Stimulated activated CD4-positive, alpha-beta T cell treated with anti-CD3 and anti-CD28 coated beads, TNF-alpha, amount 100 ng/mL, for 1 hour (primary cell): Measurements from ENCODE around the gene FIGNL1.

Source experiments
- DNase-seq, 3 donors: peaks; one replicate each; pipeline ENCODE4 v3.0.0-alpha.2; 2020; ENCODE audit warnings: low read depth in 3 of 3, low spot score in 1 of 3

The FIGNL1 gene, protein sequence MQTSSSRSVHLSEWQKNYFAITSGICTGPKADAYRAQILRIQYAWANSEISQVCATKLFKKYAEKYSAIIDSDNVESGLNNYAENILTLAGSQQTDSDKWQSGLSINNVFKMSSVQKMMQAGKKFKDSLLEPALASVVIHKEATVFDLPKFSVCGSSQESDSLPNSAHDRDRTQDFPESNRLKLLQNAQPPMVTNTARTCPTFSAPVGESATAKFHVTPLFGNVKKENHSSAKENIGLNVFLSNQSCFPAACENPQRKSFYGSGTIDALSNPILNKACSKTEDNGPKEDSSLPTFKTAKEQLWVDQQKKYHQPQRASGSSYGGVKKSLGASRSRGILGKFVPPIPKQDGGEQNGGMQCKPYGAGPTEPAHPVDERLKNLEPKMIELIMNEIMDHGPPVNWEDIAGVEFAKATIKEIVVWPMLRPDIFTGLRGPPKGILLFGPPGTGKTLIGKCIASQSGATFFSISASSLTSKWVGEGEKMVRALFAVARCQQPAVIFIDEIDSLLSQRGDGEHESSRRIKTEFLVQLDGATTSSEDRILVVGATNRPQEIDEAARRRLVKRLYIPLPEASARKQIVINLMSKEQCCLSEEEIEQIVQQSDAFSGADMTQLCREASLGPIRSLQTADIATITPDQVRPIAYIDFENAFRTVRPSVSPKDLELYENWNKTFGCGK

DNA sequence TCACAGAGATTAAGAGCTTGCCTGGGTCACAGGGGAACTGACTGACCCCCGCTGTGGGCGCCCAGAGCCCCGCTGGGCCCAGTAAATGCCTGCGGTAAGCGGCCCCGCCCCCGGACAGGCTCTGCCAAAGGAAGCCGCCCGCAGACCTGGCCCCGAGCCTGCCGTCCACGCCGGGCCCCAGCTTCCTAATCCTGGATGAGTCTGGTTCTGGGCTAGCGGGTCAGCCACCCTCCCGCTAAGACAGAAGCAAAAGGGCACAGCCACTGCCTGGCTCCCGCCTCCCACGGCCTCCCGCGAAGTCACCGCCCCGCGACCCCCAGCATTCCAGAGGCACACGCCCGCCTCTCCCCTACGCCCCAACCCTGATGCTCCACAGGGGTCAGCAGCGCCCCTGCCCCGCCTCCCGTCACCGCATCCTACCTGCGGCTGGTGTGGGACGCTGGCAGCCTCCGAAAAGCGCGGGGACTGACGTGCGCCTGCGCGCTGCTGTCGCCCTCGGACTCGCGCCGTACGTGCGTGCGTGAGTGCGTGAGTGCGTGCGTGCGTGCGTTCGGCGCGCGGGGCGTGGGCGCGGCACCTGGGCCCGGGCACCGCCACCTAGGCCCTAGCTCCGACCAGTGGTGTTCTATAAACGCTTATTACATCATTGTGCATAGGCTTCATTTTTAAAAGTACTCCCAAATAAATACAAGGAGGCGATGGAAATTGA, at the start of gene FIGNL1:
Gene FIGNL1 (minus strand): TSS at position 470 of the 709 bp plus-strand sequence. CDS start 3,063 bp downstream, outside the sequence.
- peak; percentile 35 to 76 (median 53) for DNase-seq

DNA sequence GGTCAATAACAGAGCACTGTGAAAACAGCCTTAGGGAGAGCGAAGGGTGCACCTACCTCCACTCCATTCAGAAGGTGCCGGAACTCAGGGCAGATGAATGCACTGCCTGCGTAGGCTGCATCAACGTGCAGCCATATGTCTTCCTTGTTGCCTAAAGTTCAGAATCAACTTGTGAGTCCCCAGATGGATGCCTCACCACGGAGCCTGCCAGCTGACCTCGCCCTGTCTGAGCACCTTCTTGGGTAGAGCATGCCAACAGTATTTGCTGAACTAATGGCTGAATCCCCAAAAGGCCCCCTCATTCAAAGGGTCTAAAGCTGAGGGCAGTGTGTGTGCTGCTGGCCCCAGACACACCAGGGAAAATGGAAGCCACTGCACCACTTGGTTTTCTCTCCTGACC, 48.9 kb upstream of the FIGNL1 start:
- no peak for DNase-seq

DNA sequence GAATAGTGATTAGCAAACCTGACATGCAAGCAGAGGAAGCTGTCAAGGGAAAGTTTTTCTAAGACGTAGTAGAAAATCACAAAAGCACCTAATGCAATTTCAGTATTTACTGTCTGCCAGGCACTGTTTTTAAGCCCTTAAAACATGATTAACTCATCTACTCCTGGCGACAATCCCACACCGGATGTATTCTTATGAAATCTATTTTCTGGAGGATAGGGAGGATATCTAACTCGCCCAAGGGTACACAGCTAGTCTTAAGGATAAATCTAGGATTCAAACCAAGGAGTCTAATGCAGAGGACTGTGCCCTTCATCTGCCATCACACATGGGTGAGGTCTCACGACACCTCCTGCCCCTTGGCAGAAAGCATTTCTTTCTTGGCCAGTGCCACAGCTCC, 47.8 kb upstream of the FIGNL1 start:
- no peak for DNase-seq

DNA sequence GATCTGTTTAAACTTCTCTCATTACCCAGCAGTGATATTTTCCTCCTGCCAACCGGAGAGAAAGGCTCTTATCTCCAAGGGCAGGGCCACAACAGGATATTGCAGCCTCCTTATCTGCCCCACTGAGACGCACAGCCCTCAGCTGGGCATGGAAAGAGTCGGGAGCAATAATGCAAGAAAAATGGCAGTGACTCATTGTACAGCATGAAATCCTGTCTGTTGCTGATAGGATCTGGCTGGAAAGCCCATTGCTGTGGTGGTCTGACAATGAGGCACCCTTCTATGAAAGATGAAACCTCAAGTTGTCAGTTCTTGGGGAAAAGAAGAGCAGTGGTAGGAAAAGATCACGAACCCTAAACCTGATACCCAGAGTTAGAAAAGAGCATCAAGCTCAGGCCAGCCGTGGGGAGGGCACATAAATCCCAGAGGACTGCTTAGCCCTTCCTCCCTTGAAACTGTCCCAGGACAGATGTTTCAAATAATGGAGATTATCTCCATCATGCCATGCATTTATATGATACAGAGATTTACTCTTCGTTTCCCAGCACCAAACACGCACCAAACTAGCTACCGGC, 47.0 kb upstream of the FIGNL1 start:
- no peak for DNase-seq

DNA sequence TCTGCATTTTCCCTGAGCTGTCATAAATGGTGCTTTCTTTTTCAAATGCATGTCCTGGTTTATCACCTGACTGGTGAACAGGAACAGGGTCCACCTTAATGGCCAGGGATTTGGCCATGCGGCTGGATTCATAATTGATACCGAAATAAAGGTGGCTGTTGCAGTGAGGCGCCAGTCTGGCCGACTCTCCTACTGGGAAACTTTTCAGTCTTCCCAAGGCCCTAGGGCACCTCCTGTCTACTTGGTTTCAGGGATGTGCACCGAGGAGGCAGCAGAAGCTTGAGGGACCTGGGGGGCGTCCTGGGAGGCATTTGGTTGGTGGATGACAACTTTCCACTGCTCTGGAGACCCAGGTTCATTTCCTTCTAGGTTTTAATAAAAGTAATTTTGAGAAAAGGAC, 46.4 kb upstream of the FIGNL1 start:
- no peak for DNase-seq

DNA sequence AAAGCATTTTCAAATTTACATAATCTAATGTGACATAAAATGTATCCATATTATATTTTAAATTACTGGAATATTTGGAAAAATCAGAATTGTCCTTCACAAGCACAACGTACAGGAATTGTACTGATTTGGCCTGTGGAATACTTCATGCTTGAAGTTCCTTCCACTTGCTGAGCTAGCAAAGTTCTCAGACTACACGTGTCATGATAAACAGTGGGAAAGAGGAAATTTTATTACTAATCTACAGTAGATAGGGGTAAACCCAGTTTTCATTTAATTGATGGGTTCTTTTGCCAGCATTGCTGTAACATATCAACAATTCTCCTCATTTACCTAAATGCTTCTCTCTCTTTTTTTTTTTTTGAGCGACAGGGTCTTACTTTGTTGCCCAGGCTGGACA, 45.6 kb upstream of the FIGNL1 start:
- DNase-seq, result no peak

DNA sequence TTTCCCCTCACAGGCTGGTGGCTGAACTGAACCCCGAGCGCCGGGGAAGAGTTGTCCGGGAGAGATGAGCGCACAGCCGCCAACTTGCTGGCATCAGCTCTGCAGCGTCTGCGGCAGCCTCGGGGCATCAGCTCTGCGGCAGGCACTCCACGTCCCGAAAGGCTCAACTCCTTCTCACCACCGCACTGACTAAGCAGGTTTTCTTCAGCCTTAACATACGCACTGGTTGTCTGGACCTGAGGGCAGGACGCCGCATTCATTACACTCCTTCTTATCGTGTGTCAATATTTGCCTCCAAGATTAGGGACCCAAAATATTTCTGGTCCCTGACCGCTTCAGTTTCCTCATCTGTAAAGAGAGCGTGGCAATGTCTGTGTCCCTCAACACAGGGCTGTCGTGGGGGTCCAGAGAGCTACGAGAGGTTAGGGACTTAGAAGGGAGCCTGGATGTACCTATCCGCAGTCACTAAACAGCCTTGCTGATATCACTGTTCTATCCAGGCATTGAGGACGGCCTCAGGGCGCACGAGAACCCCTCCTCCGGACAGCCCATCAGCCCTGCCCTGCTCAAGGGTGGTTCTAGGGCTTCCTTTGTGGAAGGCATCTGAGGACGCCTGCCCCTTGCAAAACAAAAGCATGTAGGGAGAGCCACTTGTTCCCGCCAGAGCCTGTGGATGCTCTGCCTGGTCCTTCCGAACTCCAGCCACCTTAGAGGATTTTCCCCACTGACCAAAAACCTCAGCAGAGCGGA, 42.8 kb upstream of the FIGNL1 start:
- no peak for DNase-seq

DNA sequence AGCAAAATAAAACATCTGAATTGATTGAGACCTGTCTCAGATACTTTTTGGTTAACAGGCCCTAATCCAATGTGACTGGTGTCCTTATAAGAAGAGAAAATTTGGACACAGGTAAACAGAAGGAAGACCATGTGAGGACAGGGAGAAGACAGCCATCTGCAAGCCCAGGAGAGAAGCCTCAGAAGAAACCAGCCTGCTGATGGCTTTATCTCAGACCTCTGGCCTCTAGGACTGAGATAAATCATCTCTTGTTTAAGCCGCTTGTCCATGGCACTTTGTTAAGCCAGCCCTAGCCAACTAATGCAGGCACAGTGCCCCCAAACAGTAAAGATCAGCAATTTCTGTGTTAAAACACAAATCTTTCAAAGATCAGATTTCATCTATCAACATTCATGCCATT, 41.8 kb upstream of the FIGNL1 start:
- DNase-seq, result no peak

DNA sequence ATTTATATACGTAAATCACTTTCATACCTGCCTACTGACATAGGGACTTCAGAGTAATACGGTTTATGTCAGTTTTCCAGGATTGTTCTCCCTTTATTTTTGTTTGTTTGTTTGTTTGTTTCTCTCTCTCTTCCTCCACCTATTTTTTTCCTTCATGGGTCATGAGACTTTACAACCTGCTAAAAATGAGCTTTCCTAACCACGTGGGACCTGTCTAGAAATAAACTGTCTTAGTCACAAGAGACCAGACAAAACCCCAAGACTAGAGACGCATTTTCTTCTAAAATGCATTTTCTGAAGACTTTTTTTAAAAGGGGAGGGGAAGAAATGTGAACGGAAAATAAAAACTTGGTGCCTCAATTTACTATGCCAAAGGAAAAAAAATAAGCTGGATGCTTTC, 41.1 kb upstream of the FIGNL1 start:
- DNase-seq, result no peak

DNA sequence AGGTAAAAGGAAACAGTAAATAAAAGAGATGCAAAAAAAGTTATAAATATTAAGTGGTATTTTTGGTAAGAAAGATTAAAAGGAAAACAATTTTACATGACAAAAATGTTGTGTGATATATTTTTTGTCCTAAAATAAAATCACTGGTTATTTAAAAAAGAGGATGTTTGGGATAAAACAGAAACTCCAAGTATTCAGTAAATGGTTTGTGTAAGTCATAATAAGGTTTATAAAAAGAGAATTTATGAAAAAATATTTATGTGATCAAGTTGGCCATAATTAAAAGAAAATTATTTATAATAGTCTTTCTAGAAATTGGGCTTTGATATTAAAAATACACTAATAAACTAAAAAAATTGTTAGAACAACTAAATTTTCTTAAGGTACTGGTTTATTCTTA, 38.2 kb upstream of the FIGNL1 start:
- no peak for DNase-seq

DNA sequence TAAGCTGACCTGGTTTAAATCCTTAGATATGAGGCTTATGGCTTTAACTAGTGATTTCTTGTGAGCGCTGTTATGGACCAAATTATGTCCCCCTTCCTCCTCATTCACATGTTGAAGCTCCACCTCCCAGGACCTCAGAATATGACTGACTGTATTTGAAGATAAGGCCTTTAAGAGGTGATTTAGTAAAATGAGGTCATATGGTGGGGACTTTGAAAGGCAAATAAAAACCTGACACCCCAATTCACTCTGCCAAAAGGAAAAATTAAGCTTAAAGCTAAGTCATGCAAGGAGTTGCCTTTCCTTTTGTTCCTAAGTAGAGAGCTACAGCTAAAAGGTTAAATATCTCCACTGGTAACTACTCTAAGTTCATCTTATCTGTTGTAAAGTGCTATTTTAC, 36.4 kb upstream of the FIGNL1 start:
- no peak for DNase-seq

DNA sequence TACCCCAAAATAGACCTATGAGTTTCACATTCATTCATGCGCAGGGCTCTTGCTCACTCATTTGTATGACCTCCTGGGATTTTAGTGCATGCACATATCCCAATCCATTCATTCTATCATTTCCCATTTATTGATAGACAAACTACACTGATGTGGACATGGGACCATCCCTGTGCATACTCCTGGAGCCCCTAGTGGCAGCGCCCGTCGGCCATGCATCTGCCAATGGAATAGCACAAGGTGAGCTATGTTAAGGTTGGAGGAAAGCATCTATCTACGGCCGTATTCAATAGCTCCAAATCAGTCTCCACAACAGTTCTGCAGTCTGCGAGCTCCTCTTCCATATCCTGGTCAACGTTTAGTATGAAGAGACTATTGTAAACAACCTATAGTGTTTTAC, 31.7 kb upstream of the FIGNL1 start:
- no peak for DNase-seq

DNA sequence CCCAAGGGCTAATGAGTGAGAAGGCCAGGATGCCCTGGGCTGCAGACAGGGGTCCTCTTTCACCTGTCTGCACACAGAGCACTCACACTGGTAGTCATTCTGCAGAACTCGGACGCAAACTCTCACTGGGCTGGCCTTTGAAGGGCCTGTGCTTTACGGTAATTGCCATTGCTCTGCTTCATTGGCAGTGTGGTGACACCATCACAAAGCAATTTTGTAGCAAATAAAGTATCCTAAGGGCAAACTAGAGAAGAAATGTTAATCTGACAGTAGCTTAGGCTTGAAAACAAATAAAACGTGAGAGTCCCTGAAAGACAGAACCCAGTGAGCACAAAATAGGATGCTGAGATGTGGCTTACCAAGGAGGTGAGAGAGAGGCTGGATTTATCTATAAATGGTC, 30.6 kb upstream of the FIGNL1 start:
- no peak for DNase-seq

DNA sequence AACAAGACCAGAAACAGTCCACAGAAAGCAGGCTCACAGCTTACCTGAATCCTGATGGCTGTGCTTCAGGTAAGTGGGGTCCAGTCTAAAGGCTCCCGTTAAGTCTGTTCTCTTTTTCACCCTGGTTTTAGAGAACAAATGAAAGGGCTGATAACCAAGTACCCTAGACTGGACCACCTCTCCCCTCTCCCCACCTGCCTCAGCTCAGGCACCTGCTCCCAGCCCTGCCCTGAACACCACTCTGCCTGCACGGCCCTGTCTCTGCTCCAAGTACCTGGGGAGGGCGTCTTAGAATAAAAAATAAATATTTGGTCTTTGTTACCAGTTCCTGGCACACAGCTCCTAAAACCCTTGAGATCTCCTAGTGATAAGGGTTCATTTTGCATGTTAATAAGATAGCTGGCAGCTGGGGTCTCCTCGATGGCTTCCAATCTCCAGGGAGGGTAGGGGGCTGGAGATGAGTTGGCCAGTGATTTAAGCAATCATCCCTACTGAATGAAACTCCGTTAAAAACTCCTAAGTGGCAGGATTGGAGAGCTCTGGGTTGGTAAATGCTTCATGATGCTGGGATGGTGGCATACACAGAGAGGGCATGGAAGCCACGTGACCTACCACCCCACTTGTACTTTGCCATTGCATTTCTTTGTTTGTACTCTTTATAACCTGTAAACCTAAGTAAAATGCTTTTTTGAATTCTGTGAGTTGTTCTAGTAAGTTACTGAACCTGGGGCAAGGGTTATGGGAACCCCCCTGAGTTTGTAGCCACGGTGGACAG, 29.8 kb upstream of the FIGNL1 start:
- DNase-seq, result no peak

DNA sequence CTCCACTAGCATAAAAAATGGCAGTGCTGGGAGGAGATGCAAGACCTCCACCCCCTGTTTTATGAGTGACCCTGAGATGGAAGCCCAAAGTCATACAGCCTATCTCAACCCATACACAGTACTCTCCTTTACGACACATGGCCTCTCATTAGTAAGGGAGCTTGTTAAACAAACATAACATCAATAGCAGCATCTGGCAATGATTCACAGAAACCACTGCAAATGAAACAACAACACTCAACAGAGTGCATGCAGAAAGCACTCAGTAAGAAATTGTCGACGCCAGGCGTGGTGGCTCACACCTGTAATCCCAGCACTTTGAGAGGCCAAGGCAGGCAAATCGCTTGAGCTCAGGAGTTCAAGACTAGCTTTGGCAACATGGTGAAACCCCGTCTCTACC, 27.5 kb upstream of the FIGNL1 start:
- DNase-seq, result no peak

DNA sequence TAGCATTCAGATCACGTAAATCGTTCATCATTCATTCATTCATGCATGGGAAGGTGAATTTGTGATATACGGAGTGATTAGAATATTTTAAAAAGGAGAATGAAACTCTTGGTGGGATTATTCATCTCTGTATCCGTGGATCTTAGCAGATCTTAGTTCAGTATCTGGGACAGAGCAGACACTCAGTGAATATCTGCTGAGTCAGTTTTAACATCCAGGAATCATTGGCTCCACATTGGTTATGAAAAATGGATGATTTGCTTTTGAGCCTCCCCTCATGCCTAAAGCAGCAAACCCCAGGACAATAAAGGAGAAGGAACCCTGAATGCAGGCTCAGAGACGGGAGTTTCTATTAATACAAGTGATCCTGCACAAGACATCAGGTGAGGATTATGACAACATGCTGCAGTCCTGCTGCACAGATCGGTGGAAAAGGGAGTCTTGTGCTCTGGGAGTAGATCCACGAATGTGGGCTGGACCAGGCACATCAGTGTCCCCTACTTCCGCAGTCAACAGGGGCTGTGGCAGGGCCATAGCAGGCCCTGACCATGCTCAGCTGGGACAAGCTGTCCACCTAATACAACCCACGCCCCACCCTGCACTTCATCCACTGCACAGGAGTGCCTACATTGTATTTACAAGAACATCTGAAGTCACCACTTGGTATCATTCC, 26.9 kb upstream of the FIGNL1 start:
- DNase-seq, result no peak

DNA sequence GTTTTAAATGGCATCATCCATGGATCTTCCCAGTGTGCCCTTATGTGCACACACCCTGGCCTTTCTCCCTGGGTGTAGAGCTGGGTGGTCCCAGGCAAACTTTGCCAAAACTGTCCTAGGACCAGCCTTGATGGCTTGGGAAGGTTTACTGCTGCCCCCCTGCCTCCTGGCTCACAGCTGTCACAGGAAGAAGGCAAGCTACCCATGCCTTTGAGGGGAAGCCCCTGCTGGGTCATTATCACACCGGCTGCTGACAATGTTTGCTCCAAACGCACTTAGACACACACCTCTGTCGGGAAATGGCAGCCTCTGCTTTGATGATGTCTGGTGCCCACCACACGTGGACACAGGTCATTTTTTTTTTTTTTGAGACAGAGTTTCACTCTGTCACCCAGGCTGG, 25.2 kb upstream of the FIGNL1 start:
- DNase-seq, result no peak

DNA sequence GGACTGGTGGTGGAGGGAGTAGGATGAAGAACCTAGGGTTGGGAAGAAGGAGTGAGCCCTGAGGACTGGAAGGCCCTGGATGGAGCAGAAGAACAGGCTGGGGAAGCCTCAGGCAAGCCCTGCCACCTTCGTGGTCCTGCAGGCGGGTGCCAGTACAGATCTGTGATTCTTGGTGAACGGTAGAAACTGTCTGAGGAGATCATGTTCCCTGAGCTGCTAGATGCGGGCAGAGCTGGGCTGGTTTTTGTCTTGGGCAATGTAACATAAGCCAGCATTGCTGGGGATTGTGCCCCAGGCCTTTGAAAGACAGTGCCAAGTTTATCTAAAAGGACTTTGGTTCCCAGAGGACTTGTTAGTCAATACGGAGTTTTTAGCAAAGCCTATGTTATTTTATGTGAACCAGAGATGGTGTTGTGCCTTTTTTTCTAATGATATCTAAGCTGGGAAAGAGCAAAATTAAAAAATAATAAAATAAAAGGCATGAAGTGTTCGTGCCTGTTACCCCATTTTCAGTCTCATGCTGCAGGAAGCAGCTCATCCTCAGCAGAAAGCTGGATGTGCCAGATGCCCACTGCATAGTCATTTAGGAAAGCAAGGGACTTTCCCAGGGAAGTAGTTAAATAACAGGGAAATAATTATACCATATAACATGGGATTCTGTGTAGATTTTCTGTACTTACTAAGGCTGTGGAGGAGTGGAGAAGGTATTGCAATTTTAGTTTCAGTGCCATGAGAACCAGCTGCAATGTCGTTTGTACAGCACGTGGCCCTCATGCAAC, 24.4 kb upstream of the FIGNL1 start:
- no peak for DNase-seq

DNA sequence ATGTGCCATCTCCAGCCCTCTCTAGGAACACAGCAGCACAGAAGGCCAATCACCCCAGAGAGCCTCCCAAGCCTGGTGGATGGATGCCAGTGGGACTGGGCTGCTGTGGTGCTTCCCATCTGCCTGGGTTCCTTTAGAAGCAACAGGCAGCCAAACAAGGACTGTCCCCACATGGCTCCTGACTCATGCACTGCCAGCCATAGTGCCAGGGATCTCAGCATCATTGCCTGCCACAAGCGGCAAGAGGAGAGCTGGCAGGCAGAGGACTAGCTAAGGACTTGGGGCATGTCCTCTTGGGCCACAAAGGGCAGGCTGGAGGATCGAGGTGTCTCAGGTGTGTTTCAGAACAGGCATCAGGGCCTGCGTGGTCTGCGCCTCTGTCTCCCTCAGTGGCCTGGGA, 23.4 kb upstream of the FIGNL1 start:
- no peak for DNase-seq
